B cell (primary cell): ENCODE results near the gene UCHL1. TPM values are rescaled to one million over a fixed set of nuclear protein-coding genes. Genes with fewer than 3 reads are reported as not detected.

Experiments
- ATAC-seq: fragments of 200-7000 bp; cut with Tn5 transposase; one replicate; pipeline ENCODE4 v1.10.0; 2021; ENCODE audit warnings: low read depth, mild to moderate bottlenecking, moderate number of reproducible peaks, moderate library complexity
- CTCF ChIA-PET: fragments of 350-600 bp; sonication (Branson Sonifier 250); formaldehyde crosslinking; loops from one replicate; lab custom pipeline; 2021; ENCODE audit warnings: antibody characterized with exemption, inconsistent platforms; lab: Charles Lee
- POLR2A ChIA-PET: fragments of 350-600 bp; sonication (Branson Sonifier 250); formaldehyde crosslinking; loops from one replicate; lab custom pipeline; 2021; ENCODE audit warnings: antibody characterized with exemption; lab: Charles Lee
- DNase-seq: peaks from one replicate; pipeline ENCODE4 v3.0.0; 2013
- H2AFZ ChIP-seq: 2 replicates; pipeline ENCODE4 v1.6.1; 2012; ENCODE audit warnings: mild to moderate bottlenecking, low read depth, low read length; ENCODE audit not compliant: insufficient read depth, poor library complexity, severe bottlenecking
- H3K27ac ChIP-seq, 2 donors: 1 replicate in 1 of 2; 2 replicates in 1 of 2; pipeline ENCODE4 v1.5.1; 2012 to 2013; ENCODE audit warnings: low read length in 2 of 2, mild to moderate bottlenecking in 2 of 2, moderate library complexity in 1 of 2
- H3K27me3 ChIP-seq, 4 experiments: fragments of 200-600 bp in 1 of 4; sonication (generic) in 1 of 4; replicated peaks in 1 of 4; 1 replicate in 2 of 4; 2 replicates in 2 of 4; pipeline versions ENCODE4 v1.6.1 to v1.7.0; 2013 to 2016; ENCODE audit warnings: low read length in 3 of 4, mild to moderate bottlenecking in 2 of 4, mixed read lengths in 1 of 4, moderate library complexity in 1 of 4; ENCODE audit not compliant: insufficient read depth in 4 of 4, control insufficient read depth in 3 of 4; ENCODE audit errors: control extremely low read depth in 1 of 4
- H3K36me3 ChIP-seq, 2 experiments: replicated peaks in 1 of 2; 1 replicate in 1 of 2; 2 replicates in 1 of 2; pipeline versions ENCODE4 v1.6.1 to v1.7.1; 2013; ENCODE audit warnings: low read length in 1 of 2; ENCODE audit not compliant: insufficient read depth in 2 of 2, control insufficient read depth in 1 of 2; ENCODE audit errors: control extremely low read depth in 1 of 2, extremely low read depth in 1 of 2
- H3K4me1 ChIP-seq, 2 donors: fragments of 200-600 bp in 1 of 2; sonication (generic) in 1 of 2; 1 replicate in 1 of 2; 2 replicates in 1 of 2; pipeline versions ENCODE4 v1.5.1 to v1.6.1; 2013 to 2017; ENCODE audit warnings: low read length in 2 of 2; ENCODE audit not compliant: control insufficient read depth in 2 of 2, insufficient read depth in 2 of 2
- H3K4me2 ChIP-seq: replicated peaks from 2 replicates; pipeline ENCODE3; 2012; ENCODE audit warnings: mild to moderate bottlenecking, low read depth, low read length; ENCODE audit not compliant: poor library complexity, severe bottlenecking
- H3K4me3 ChIP-seq, 5 experiments: fragments of 200-600 bp in 1 of 5; sonication (generic) in 1 of 5; 1 replicate in 3 of 5; 2 replicates in 2 of 5; pipeline versions ENCODE4 v1.5.1 to v1.7.0; 2011 to 2016; ENCODE audit warnings: low read length in 4 of 5, mild to moderate bottlenecking in 4 of 5, low read depth in 2 of 5, control low read depth in 1 of 5, moderate library complexity in 1 of 5; ENCODE audit not compliant: insufficient read depth in 1 of 5; ENCODE audit errors: control extremely low read depth in 1 of 5, extremely low read depth in 1 of 5
- H3K79me2 ChIP-seq: fragments of 200-600 bp; sonication (generic); one replicate; pipeline ENCODE4 v1.6.0; 2016; ENCODE audit warnings: low read length; ENCODE audit not compliant: control insufficient read depth, insufficient read depth
- H3K9ac ChIP-seq: fragments of 200-600 bp; sonication (generic); 2 replicates; pipeline ENCODE4 v1.6.1; 2017; ENCODE audit warnings: mild to moderate bottlenecking, low read length, moderate library complexity
- H3K9me3 ChIP-seq, 3 donors: one replicate each; pipeline versions ENCODE4 v1.6.1 to v1.7.1; 2013; ENCODE audit warnings: low read length in 2 of 3; ENCODE audit not compliant: control insufficient read depth in 2 of 3, insufficient read depth in 1 of 3; ENCODE audit errors: control extremely low read depth in 1 of 3
- H4K20me1 ChIP-seq: 2 replicates; pipeline ENCODE4 v1.6.0; 2012; ENCODE audit warnings: mild to moderate bottlenecking, low read length; ENCODE audit not compliant: insufficient read depth, control insufficient read depth, poor library complexity, severe bottlenecking
- H3K27ac Mint-ChIP-seq: one replicate; pipeline ENCODE4 v1.8.0; 2021; ENCODE audit warnings: mixed read lengths
- H3K27me3 Mint-ChIP-seq: one replicate; pipeline ENCODE4 v1.8.0; 2021; ENCODE audit warnings: mixed read lengths
- H3K4me1 Mint-ChIP-seq: one replicate; pipeline ENCODE4 v1.8.0; 2021; ENCODE audit warnings: mixed read lengths
- H3K4me3 Mint-ChIP-seq: one replicate; pipeline ENCODE4 v1.8.0; 2021; ENCODE audit warnings: mixed read lengths
- H3K9me3 Mint-ChIP-seq: one replicate; pipeline ENCODE4 v1.8.0; 2022; ENCODE audit warnings: mixed read lengths; ENCODE audit not compliant: insufficient read depth
- CTCF ChIP-seq: fragments of 200-600 bp; IDR thresholded peaks from one replicate; pipeline ENCODE4 v1.8.0; 2022; ENCODE audit warnings: antibody characterized with exemption, mild to moderate bottlenecking
- EZH2 ChIP-seq: IDR thresholded peaks from 2 replicates; pipeline ENCODE4 v1.6.1; 2012; ENCODE audit warnings: borderline replicate concordance, low read depth, mild to moderate bottlenecking, moderate library complexity, low read length; ENCODE audit not compliant: insufficient read depth, poor library complexity, severe bottlenecking
- WGBS: methylation state at CpG from one replicate; pipeline ENCODE4 v1.1.5; 2013; ENCODE audit warnings: missing lambda C conversion rate; ENCODE audit not compliant: insufficient coverage; 5-methylcytosine and 5-hydroxymethylcytosine counted together
- intact Hi-C: fragments of 100-400 bp; cut with micrococcal nuclease; formaldehyde crosslinking; loops from one replicate; pipeline ENCODE4 v1.10.0; 2022
- polyA plus RNA-seq: library from polyadenylated mRNA; depleted of rRNA; stranded (reverse); fragments of >200 nt; gene quantifications from 2 replicates; pipeline ENCODE4 v1.2.3, GENCODE V29; 2012
- total RNA-seq, 2 donors: library from RNA; stranded (reverse); fragments of 120-200 nt in 1 of 2; gene quantifications; 1 replicate in 1 of 2; 2 replicates in 1 of 2; pipeline versions ENCODE4 v1.2.3 to v1.2.4, GENCODE V29; 2013 to 2022

The UCHL1 gene
- total and polyA plus RNA-seq, 2 donors (not counting 1 experiment from before 2014, with no cell fraction given): 0.47 to 0.84 TPM

GRCh38 chr4:41258783-41259182, 2.1 kb downstream of the UCHL1 start:
- H3K27me3 Mint-ChIP-seq: peaks cover 34% of the 10 kb centered on the region
- no peak for DNase-seq

More at GRCh38 chr4:41258783-41259182, 2.1 kb downstream of the UCHL1 start:
- no peak overlapping the region for H3K4me3 ChIP-seq
- ChIA-PET POLR2A (no interaction called here), CTCF (interaction anchor here (0.9 to 2.2 kb wide), 3 partner anchors 22 to 403 kb away, joined by 3 to 7 read pairs (median 3); no protein-coding TSS in a partner anchor)
- no peak overlapping the region for H3K4me2 ChIP-seq
- H3K79me2 ChIP-seq: no peaks in the 10 kb centered on the region
- Mint-ChIP-seq H3K27ac (no peak overlapping the region), H3K4me3 (no peak overlapping the region), H3K4me1 (peaks cover 20% of the 10 kb centered on the region), H3K9me3 (no peaks in the 10 kb centered on the region)
- H3K9ac ChIP-seq: no peak overlapping the region
- peaks cover 0 to 35% (median 19%) of the 10 kb centered on the region in 4 experiments for H3K27me3 ChIP-seq
- peaks cover 0 to 5% (median 0%) of the 10 kb centered on the region in 3 donors for H3K9me3 ChIP-seq
- H3K4me1 ChIP-seq: peaks cover 13 to 18% of the 10 kb centered on the region in 2 donors
- intact Hi-C loops: no loop called here
- no peak for ATAC-seq
- no peak overlapping the region for H3K27ac ChIP-seq
- H2AFZ ChIP-seq: no peak overlapping the region
- TF ChIP-seq CTCF (no peak), EZH2 (no peak)
- 65% methylated on average over 4 of the region's 5 CpGs for WGBS
- H4K20me1 ChIP-seq: no peaks in the 10 kb centered on the region
- H3K36me3 ChIP-seq: no peaks in the 10 kb centered on the region
